AG10803 (cell line): ENCODE results near the gene CBFB.

Experiments
- DNase-seq: peaks from one replicate; pipeline ENCODE4 v3.0.0; 2010; ENCODE audit warnings: low read depth
- H3K4me3 ChIP-seq: 2 replicates; pipeline ENCODE4 v1.5.1; 2011; ENCODE audit warnings: mild to moderate bottlenecking, low read length, control low read depth
- TF ChIP-seq, protein P1 (sequence below): conservative IDR thresholded peaks from 2 replicates; pipeline ENCODE4 v1.5.1; 2011; ENCODE audit warnings: mild to moderate bottlenecking, low read length, control low read depth, inconsistent platforms

CBFB gene

DNA sequence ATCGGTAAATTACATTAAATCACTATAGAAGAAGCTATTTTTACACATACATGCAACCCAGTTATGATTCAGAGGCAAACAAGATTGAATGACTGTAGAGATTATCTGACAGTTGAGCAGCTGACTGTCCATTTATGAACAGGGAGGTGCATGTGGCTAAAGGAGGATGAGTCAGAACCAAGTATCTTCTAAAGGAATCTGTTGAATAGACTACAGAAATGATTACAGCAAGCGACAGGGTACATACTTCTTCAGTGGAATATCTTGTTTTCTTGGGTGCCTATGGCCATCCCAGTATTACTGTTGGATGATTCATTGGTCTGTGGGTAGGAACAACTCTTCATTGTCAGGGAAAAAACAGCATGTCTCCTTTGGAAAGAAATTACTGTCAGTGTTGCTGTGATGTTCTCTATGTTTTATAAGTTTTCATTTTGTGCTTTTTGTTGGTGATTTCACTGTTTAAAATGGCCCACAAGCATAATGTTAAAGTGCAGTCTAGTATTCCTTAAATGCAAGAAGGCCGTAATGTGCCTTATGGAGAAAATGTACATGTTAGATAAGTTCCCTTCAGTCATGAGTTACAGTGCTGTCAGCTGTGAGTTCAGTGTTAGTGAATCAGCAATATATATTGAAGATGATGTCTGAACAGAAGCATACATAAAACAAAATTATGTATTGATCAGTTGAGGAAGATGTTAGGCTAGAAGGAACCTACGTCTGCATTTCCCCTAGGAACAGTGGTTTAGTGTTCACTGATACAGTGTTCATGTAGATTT, 27.0 kb downstream of the CBFB start:
- TF ChIP-seq, protein P1, sequence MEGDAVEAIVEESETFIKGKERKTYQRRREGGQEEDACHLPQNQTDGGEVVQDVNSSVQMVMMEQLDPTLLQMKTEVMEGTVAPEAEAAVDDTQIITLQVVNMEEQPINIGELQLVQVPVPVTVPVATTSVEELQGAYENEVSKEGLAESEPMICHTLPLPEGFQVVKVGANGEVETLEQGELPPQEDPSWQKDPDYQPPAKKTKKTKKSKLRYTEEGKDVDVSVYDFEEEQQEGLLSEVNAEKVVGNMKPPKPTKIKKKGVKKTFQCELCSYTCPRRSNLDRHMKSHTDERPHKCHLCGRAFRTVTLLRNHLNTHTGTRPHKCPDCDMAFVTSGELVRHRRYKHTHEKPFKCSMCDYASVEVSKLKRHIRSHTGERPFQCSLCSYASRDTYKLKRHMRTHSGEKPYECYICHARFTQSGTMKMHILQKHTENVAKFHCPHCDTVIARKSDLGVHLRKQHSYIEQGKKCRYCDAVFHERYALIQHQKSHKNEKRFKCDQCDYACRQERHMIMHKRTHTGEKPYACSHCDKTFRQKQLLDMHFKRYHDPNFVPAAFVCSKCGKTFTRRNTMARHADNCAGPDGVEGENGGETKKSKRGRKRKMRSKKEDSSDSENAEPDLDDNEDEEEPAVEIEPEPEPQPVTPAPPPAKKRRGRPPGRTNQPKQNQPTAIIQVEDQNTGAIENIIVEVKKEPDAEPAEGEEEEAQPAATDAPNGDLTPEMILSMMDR, result no peak
- DNase-seq, result peak; percentile 94

DNA sequence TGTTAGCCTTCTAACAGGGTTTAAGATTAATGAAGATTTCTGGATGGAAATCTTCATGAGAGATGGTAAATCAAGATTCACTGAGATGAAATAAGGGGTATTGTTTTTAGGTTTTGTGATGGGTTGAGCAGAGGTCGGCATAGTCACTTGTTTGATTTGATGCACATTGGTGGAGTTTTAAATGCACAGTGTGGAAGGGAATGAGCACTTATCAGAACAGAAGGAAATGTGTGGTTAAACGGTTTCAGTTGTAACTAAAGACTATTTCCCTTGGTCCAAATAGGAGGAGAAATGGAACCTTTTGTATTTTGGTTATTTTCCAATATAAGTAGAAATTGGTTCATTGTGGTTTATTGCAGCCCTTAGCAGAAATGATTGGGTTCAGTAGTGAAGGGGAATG, 34.1 kb downstream of the CBFB start:
- H3K4me3 ChIP-seq, result no peak overlapping the region
- DNase-seq, result no peak

More for the DNA sequence above, 27.0 kb downstream of the CBFB start:
- H3K4me3 ChIP-seq, result no peak overlapping the region

DNA sequence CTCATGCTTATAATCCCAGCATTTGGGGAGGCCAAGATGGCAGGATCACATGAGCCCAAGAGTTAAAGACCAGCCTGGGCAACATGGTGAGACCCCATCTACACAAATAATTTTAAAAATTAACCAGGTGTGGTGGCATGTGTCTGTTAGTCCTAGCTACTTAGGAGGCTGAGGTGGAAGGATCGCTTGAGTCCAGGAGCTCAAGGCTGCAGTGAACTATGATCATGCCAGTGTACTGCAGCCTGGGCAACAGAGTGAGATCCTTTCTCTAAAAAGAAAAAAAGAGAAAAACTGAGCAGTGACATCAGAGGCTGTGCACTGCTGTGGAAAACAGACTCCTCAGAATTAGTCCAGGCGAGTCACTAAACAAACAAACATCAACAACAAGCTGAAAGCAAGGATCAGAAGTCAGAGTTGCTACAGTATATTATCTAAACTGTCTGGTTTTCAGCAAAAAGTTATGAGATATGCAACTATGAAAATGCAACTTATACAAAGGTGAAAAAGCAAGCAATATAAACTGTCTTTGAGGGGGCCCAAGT, 39.3 kb downstream of the CBFB start:
- H3K4me3 ChIP-seq, result no peak overlapping the region
- TF ChIP-seq, protein P1, result no peak
- DNase-seq, result no peak

More for the DNA sequence above, 34.1 kb downstream of the CBFB start:
- TF ChIP-seq, protein P1, result no peak

DNA sequence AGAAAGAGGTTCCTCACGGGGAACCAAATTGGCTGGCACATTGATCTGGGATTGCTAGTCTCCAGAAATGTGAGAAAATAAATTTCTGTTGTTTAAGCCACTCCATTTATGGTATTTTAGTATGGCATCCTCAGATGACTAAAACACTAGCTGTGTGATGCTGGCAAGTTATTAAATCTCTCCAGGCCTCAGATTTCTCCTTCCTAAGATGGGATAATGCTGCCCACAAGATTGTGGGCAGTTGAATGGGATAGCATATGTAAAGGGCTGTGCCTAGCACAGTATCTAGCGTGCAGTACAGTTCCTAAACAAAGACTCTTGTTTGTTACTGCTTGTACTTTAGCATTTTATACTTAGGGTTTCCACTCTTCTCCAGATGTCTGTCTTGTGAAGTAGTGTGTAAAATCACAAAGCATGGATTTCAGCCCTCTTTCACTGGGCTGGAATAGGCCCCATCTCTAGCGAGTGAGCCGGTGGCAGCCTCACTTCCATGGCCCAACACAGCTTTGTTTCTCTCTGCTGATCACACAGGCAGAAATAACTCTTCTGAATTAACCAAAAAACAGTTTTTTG, 42.6 kb downstream of the CBFB start:
- TF ChIP-seq, protein P1, result no peak
- peak; percentile 13 for DNase-seq
- no peak overlapping the region for H3K4me3 ChIP-seq

DNA sequence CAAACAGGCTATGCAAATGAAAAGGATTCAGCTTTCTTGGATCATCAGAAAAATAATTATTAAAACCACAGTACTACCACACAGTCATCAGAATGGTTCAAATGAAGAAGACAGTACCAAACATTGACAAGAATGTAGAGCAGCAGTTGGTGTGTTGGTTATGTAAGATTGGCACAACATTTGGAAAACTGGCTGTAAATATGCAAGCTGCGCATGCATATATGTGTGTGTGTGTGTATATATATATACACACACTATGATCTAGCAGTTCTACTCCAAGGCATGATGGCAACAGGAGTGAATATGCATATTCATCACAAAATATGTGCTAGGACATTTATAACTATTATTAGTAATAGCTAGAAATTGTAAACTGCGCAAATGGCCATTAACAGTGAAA, 46.4 kb downstream of the CBFB start:
- H3K4me3 ChIP-seq, result no peak overlapping the region
- DNase-seq, result no peak
- TF ChIP-seq, protein P1, result no peak

DNA sequence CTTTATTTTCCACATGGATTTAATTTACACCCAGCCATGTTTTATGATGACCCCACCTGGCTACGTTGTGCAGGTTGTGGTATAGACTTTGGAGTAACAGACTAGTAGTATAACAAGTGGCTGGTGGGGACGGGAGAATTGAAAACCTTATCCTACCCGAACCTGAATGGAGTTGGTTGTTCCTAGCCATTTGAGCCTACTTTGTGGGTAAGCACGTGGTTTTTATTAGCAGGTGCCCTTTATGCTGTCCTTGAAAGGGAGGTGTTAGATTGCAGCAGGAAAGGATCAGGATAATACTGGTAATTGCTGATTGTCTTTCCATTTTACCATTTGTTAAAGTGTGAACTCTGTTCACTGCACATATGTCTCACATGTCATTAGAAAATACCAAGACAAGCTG, 48.9 kb downstream of the CBFB start:
- DNase-seq, result no peak
- TF ChIP-seq, protein P1, result no peak
- no peak overlapping the region for H3K4me3 ChIP-seq

DNA sequence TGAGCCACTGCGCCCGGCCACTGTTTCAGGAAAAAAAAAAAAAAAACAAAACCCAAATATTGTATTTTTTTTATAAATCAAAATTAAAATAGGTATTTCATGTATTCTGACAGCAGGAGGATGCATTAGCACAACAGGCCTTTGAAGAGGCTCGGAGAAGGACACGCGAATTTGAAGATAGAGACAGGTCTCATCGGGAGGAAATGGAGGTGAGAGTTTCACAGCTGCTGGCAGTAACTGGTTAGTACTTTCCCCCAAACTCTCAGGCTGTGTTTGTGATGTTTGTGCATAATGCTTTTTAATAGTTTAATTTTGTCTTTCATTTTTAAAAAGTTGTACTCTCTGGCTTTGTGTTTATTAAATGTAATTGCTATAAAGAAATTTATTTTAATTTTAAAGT, 53.2 kb downstream of the CBFB start:
- TF ChIP-seq, protein P1, result no peak
- DNase-seq, result no peak
- H3K4me3 ChIP-seq, result no peak overlapping the region
